Posterior vena cava (tissue), 2 donors: ENCODE results near the gene SORL1. TPM values are rescaled to one million over a fixed set of nuclear protein-coding genes. Genes with fewer than 3 reads are reported as not detected.
"Not testable (repeated sequence)": the region's sequence is repeated elsewhere in the genome, so short reads cannot be mapped to it uniquely, and the experiment has no call there.

ENCODE experiments used
- DNase-seq: peaks from one replicate; pipeline ENCODE4 v3.0.0-alpha.2; 2020; ENCODE audit warnings: low spot score
- intact Hi-C, 2 donors: fragments of 100-400 bp; cut with DNase I; formaldehyde crosslinking; loops; one replicate each; pipeline versions ENCODE4 v1.14.1 to v1.14.2; 2022 to 2023
- total RNA-seq, 2 donors: library from RNA; stranded (reverse); fragmentation: NEBNext Ultra II Directional; extraction: Animal tissue kit (Norgen Biotek cat#: 25700); gene quantifications; one replicate each; pipeline ENCODE4 v1.2.1, GENCODE V29; 2021
- donor health status: DM: yes; HTN: yes; CAD: no.
- donor health status: DM: yes; HTN: yes; CAD: no.

SORL1 gene
- total RNA-seq, 2 donors from 2014 or later = 9.4 to 15.7 TPM

- intact Hi-C loops = no loop called here
- DNase-seq = no peak
Measured at GRCh38 chr11:121486054-121486453, 33.9 kb downstream of the SORL1 start.

GRCh38 chr11:121487191-121487590, 35.1 kb downstream of the SORL1 start:
- DNase-seq = no peak
- intact Hi-C loops = no loop called here

- no peak for DNase-seq
- intact Hi-C loops = no loop called here
Measured at GRCh38 chr11:121488170-121488569, 36.1 kb downstream of the SORL1 start.

- DNase-seq = no peak
- intact Hi-C loops = no loop called here
Measured at GRCh38 chr11:121488641-121489040, 36.5 kb downstream of the SORL1 start.

GRCh38 chr11:121489823-121490222, 37.7 kb downstream of the SORL1 start:
- intact Hi-C loops = no loop called here
- no peak for DNase-seq

- intact Hi-C loops = no loop called here
- DNase-seq = no peak
Measured at GRCh38 chr11:121494355-121495099, 42.4 kb downstream of the SORL1 start.

- no peak for DNase-seq
- intact Hi-C loops = no loop called here
Measured at GRCh38 chr11:121497176-121497998, 45.3 kb downstream of the SORL1 start.

GRCh38 chr11:121499405-121499804, 47.3 kb downstream of the SORL1 start:
- no peak for DNase-seq
- intact Hi-C loops = no loop called here

GRCh38 chr11:121500275-121500674, 48.2 kb downstream of the SORL1 start:
- DNase-seq = no peak
- intact Hi-C loops = no loop called here

- intact Hi-C loops = no loop called here
- DNase-seq = no peak
Measured at GRCh38 chr11:121500717-121501116, 48.6 kb downstream of the SORL1 start.

GRCh38 chr11:121503051-121503450, 50.9 kb downstream of the SORL1 start:
- intact Hi-C loops = no loop called here
- no peak for DNase-seq

GRCh38 chr11:121506237-121506636, 54.1 kb downstream of the SORL1 start:
- intact Hi-C loops, DNase-seq: not testable (repeated sequence)

- intact Hi-C loops = no loop called here
- no peak for DNase-seq
Measured at GRCh38 chr11:121508449-121508848, 56.3 kb downstream of the SORL1 start.

- intact Hi-C loops = no loop called here
Measured at GRCh38 chr11:121510438-121510837, 58.3 kb downstream of the SORL1 start.

GRCh38 chr11:121512468-121513465, 60.7 kb downstream of the SORL1 start:
- intact Hi-C loops = no loop called here
- no peak for DNase-seq

More at GRCh38 chr11:121510438-121510837, 58.3 kb downstream of the SORL1 start:
- DNase-seq = no peak

GRCh38 chr11:121513807-121514206, 61.7 kb downstream of the SORL1 start:
- intact Hi-C loops = no loop called here
- DNase-seq = no peak

- intact Hi-C loops = loop anchor here in 1 of 2 donors (5.0 kb wide), 1 partner anchor 47 kb away; no protein-coding TSS in a partner anchor
Measured at GRCh38 chr11:121514432-121515334, 62.6 kb downstream of the SORL1 start.

GRCh38 chr11:121515335-121515671, 63.2 kb downstream of the SORL1 start:
- intact Hi-C loops = loop anchor here in 1 of 2 donors (5.0 kb wide), 1 partner anchor 48 kb away; no protein-coding TSS in a partner anchor
- no peak for DNase-seq

More at GRCh38 chr11:121514432-121515334, 62.6 kb downstream of the SORL1 start:
- DNase-seq = no peak
